Spleen (tissue), 11 donors: Measurements from ENCODE around the gene EDAR. TPM values are rescaled to one million over a fixed set of nuclear protein-coding genes. Genes with fewer than 3 reads are reported as not detected.

Experiments used
- DNase-seq: peaks from one replicate; pipeline ENCODE4 v3.0.0-alpha.2; 2020
- H3K27ac ChIP-seq, 8 donors: fragments of 200-600 bp; sonication (generic) in 7 of 8; 1 replicate in 4 of 8; 2 replicates in 4 of 8; pipeline versions ENCODE4 v1.5.0 to v1.8.0; 2016 to 2021; ENCODE audit warnings: inconsistent platforms in 4 of 8, mild to moderate bottlenecking in 4 of 8, moderate library complexity in 1 of 8
- H3K27me3 ChIP-seq, 7 donors: fragments of 200-600 bp; sonication (generic) in 6 of 7; replicated peaks in 1 of 7; 1 replicate in 4 of 7; 2 replicates in 3 of 7; pipeline versions ENCODE4 v1.5.0 to v1.8.0; 2016 to 2021; ENCODE audit warnings: inconsistent platforms in 3 of 7, mild to moderate bottlenecking in 1 of 7
- H3K36me3 ChIP-seq, 6 donors: fragments of 200-600 bp; sonication (generic) in 5 of 6; 1 replicate in 4 of 6; 2 replicates in 2 of 6; pipeline versions ENCODE4 v1.5.0 to v1.8.0; 2016 to 2021; ENCODE audit warnings: inconsistent platforms in 2 of 6
- H3K4me1 ChIP-seq, 6 donors: fragments of 200-600 bp; sonication (generic) in 5 of 6; 1 replicate in 3 of 6; 2 replicates in 3 of 6; pipeline versions ENCODE4 v1.5.0 to v1.8.0; 2016 to 2021; ENCODE audit warnings: inconsistent platforms in 3 of 6
- H3K4me3 ChIP-seq, 8 donors: fragments of 200-600 bp; sonication (generic) in 7 of 8; 1 replicate in 4 of 8; 2 replicates in 4 of 8; pipeline versions ENCODE4 v1.5.0 to v1.8.0; 2016 to 2021; ENCODE audit warnings: inconsistent platforms in 4 of 8, mild to moderate bottlenecking in 4 of 8, moderate library complexity in 2 of 8
- H3K9me3 ChIP-seq, 8 donors: fragments of 200-600 bp; sonication (generic) in 7 of 8; 1 replicate in 4 of 8; 2 replicates in 4 of 8; pipeline versions ENCODE4 v1.5.0 to v1.8.0; 2016 to 2021; ENCODE audit warnings: inconsistent platforms in 4 of 8
- POLR2A ChIP-seq, 3 donors: fragments of 450-650 bp; IDR thresholded peaks; one replicate each; pipeline ENCODE4 v1.5.1; 2017; ENCODE audit warnings: antibody characterized with exemption in 3 of 3, mild to moderate bottlenecking in 1 of 3
- POLR2AphosphoS5 ChIP-seq, 3 donors: sonication (generic); formaldehyde crosslinking; IDR thresholded peaks; one replicate each; pipeline ENCODE4 v1.5.1; 2017; ENCODE audit warnings: antibody characterized with exemption in 3 of 3
- WGBS, 5 donors: extraction: QIAGEN DNeasy Blood & Tissue Kit in 3 of 5; methylation state at CpG; one replicate each; pipeline versions ENCODE4 v1.1.5 to v1.1.7; 2013 to 2018; 5-methylcytosine and 5-hydroxymethylcytosine counted together
- intact Hi-C: fragments of 100-400 bp; cut with DNase I; formaldehyde crosslinking; loops from one replicate; pipeline ENCODE4 v1.15.0; 2023; ENCODE audit warnings: low total_unique reads
- polyA plus RNA-seq, 3 donors: library from polyadenylated mRNA; stranded (reverse); fragments of 200-250 nt; gene quantifications; one replicate each; pipeline ENCODE4 v1.2.1, GENCODE V29; 2013
- total RNA-seq, 7 donors: library from RNA; depleted of rRNA in 3 of 7; stranded (reverse); fragments of >200 nt in 3 of 7; fragmentation: NEBNext Ultra II Directional in 4 of 7; extraction: Animal tissue kit (Norgen Biotek cat#: 25700) in 4 of 7; gene quantifications; one replicate each; pipeline versions ENCODE4 v1.1.0 to v1.2.1, GENCODE V29; 2016 to 2021
- TF ChIP-seq, protein P1 (sequence below), 11 experiments: fragments of 200-600 bp in 7 of 11; fragments of 450-650 bp in 4 of 11; sonication (generic) in 4 of 11; IDR thresholded peaks in 8 of 11; conservative IDR thresholded peaks in 3 of 11; 1 replicate in 7 of 11; 2 replicates in 4 of 11; pipeline versions ENCODE4 v1.4.0 to v1.8.0; 2016 to 2021; ENCODE audit warnings: antibody characterized with exemption in 11 of 11, inconsistent platforms in 4 of 11, mild to moderate bottlenecking in 1 of 11
- donor health status: healthy with polysubstance abuse.
- donor health status: DM: no; HTN: no; CAD: no; lungs with moderate emphysema.
- donor health status: DM: no; HTN: no; CAD: no.
- donor health status: Bipolar disorder and iron deficiency.
- donor health status: healthy.
- donor health status: DM: no; HTN: no; CAD: no.
- donor health status: DM: yes; HTN: yes; CAD: no.

Gene EDAR
- total and polyA plus RNA-seq, 10 donors, result 0.02 to 0.67 (median 0.15) TPM; not detected in 2

DNA sequence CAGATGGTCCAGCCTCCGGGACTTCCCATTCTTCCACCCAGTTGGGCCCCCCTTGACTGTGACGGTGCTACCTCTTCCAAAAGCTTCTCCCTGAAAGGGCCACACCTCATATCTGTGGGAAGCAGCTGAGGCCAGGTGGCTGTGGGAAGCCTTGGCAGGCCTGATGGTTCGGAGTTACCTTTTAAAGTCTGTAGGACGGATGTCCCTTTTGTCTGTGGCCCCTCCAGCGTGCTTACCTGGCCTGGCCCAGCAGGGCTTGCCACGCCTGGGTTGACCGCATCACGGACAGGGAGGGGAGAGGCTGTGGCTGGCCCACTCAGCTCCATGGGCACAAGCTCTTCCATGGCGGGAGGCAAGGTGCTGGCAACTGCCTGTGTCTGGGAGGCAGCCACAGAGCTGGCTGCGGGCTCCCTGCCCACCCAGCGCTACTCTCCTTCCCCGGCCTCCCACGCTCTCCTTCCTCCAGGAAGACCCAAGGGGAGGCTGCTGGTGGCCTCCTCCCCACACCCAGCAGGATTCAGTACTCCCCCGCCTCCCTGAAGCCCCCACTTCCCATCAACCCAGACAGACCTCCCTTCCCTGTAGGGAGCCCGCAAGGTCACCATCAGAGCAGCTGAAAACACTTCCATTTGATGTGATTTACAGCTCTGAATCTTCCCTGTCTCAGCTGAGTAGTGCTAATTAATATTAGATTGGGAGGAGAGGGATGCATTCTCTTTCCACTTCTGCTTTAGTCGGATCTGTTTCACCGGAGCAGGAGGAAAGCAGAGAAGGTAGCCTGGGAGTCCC is 52.8 kb downstream of the EDAR start:
- intact Hi-C loops, result no loop called here
- no peaks in the 10 kb centered on the region for H3K9me3 ChIP-seq
- H3K4me1 ChIP-seq, result peaks cover 0 to 6% (median 0%) of the 10 kb centered on the region in 6 donors
- DNase-seq, result no peak
- no peaks in the 10 kb centered on the region for H3K36me3 ChIP-seq
- TF ChIP-seq POLR2A (IDR thresholded peaks at IDR 0.05) (no peak), POLR2AphosphoS5 (IDR thresholded peaks at IDR 0.05) (no peak)
- TF ChIP-seq, protein P1, sequence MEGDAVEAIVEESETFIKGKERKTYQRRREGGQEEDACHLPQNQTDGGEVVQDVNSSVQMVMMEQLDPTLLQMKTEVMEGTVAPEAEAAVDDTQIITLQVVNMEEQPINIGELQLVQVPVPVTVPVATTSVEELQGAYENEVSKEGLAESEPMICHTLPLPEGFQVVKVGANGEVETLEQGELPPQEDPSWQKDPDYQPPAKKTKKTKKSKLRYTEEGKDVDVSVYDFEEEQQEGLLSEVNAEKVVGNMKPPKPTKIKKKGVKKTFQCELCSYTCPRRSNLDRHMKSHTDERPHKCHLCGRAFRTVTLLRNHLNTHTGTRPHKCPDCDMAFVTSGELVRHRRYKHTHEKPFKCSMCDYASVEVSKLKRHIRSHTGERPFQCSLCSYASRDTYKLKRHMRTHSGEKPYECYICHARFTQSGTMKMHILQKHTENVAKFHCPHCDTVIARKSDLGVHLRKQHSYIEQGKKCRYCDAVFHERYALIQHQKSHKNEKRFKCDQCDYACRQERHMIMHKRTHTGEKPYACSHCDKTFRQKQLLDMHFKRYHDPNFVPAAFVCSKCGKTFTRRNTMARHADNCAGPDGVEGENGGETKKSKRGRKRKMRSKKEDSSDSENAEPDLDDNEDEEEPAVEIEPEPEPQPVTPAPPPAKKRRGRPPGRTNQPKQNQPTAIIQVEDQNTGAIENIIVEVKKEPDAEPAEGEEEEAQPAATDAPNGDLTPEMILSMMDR (IDR thresholded peaks at IDR 0.05 in 8 of 11, conservative IDR thresholded peaks at IDR 0.05 in 3 of 11), result no peak
- H3K27me3 ChIP-seq, result peaks cover 0 to 2% (median 0%) of the 10 kb centered on the region in 7 donors
- H3K4me3 ChIP-seq, result no peak overlapping the region
- WGBS, 5 donors, result 83 to 90% (median 84%) methylated on average over 9 to 17 of the region's 17 CpGs
- H3K27ac ChIP-seq, result no peak overlapping the region

- Histone ChIP-seq H3K4me1 (peaks cover 0 to 6% (median 0%) of the 10 kb centered on the region in 6 donors), H3K27ac (no peak overlapping the region), H3K27me3 (no peaks in the 10 kb centered on the region), H3K36me3 (no peaks in the 10 kb centered on the region), H3K9me3 (no peaks in the 10 kb centered on the region), H3K4me3 (no peak overlapping the region)
- no peak for DNase-seq
- intact Hi-C loops, result no loop called here
- TF ChIP-seq POLR2AphosphoS5 (IDR thresholded peaks at IDR 0.05), result no peak
- TF ChIP-seq POLR2A (IDR thresholded peaks at IDR 0.05), result no peak
- TF ChIP-seq, protein P1 (IDR thresholded peaks at IDR 0.05 in 8 of 11, conservative IDR thresholded peaks at IDR 0.05 in 3 of 11), result no peak
- WGBS, 5 donors, result 83 to 86% (median 84%) methylated on average over 4 to 5 of the region's 5 CpGs
Observed at GRCh38 chr2:108935271-108935741, 53.7 kb downstream of the EDAR start.

DNA sequence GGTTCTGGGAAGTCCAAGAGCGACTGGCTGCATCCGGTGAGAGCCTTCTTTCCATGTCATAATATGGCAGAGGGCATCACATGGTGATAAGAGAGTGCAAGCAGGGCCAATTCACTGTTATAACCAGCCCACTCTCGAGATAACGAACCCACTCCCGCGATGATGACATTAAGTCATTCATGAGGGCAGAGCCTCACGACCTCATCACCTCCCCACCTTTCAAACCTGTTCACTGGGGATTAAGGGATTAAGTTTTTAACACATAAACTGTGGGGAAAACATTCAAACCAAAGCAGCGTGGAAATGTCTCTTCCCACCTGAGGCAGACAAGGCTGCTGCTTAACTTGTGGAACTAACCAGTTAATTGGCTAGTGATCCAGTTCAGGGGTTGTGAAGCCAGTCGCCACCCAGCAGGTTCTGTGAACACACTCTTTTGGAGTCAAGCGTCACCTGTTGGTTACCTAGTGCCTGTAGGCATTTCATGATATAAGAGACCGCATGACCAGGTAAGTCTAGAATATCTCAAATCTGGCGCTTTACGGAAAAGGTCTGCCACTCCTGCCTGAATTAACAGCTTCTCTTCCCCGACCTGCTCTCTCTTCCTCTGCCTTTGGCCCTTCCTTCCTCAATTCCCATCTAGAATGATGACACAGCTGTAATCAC is 54.3 kb downstream of the EDAR start:
- Histone ChIP-seq H3K4me3 (no peak overlapping the region), H3K9me3 (no peaks in the 10 kb centered on the region), H3K4me1 (peaks cover 0 to 6% (median 0%) of the 10 kb centered on the region in 6 donors), H3K27me3 (no peaks in the 10 kb centered on the region), H3K36me3 (no peaks in the 10 kb centered on the region), H3K27ac (no peak overlapping the region)
- 82 to 87% (median 84%) methylated on average over 14 of the region's 14 CpGs for WGBS, 5 donors
- DNase-seq, result no peak
- TF ChIP-seq, protein P1 (IDR thresholded peaks at IDR 0.05 in 8 of 11, conservative IDR thresholded peaks at IDR 0.05 in 3 of 11), result no peak
- TF ChIP-seq POLR2A (IDR thresholded peaks at IDR 0.05), result no peak
- no peak for TF ChIP-seq POLR2AphosphoS5 (IDR thresholded peaks at IDR 0.05)
- intact Hi-C loops, result no loop called here

- no peaks in the 10 kb centered on the region for H3K36me3 ChIP-seq
- TF ChIP-seq POLR2A (IDR thresholded peaks at IDR 0.05) (no peak), POLR2AphosphoS5 (IDR thresholded peaks at IDR 0.05) (no peak)
- TF ChIP-seq, protein P1 (IDR thresholded peaks at IDR 0.05 in 8 of 11, conservative IDR thresholded peaks at IDR 0.05 in 3 of 11), result no peak
- no peaks in the 10 kb centered on the region for H3K27me3 ChIP-seq
- H3K9me3 ChIP-seq, result no peaks in the 10 kb centered on the region
- H3K4me3 ChIP-seq, result no peak overlapping the region
- H3K4me1 ChIP-seq, result peaks cover 0 to 6% (median 0%) of the 10 kb centered on the region in 6 donors
- no peak for DNase-seq
- H3K27ac ChIP-seq, result no peak overlapping the region
- intact Hi-C loops, result no loop called here
- 75 to 94% (median 84%) methylated on average over 7 of the region's 7 CpGs for WGBS, 5 donors
Observed at GRCh38 chr2:108934151-108934550, 54.9 kb downstream of the EDAR start.
